Activated naive CD4-positive, alpha-beta T cell treated with anti-CD3 and anti-CD28 coated beads, Interleukin-2, amount 10 ng/mL, durations not matched to agents 7 days and 5 days (primary cell): ENCODE results near the gene NLRP9.
A peak's percentile ranks its signal among the peaks of the same experiment; 100 is the strongest.

Experiments used
- CTCF ChIA-PET: fragments of 350-600 bp; sonication (Branson Sonifier 250); formaldehyde crosslinking; loops from one replicate; lab custom pipeline; 2021; ENCODE audit warnings: antibody characterized with exemption; lab: Charles Lee
- DNase-seq: peaks from one replicate; pipeline ENCODE4 v3.0.0-alpha.2; 2020
- H3K27ac Mint-ChIP-seq: one replicate; pipeline ENCODE4 v1.8.0; 2021; ENCODE audit warnings: mild to moderate bottlenecking, moderate library complexity, mixed read lengths
- H3K27me3 Mint-ChIP-seq: one replicate; pipeline ENCODE4 v1.8.0; 2021; ENCODE audit warnings: mild to moderate bottlenecking, mixed read lengths
- H3K36me3 Mint-ChIP-seq: one replicate; pipeline ENCODE4 v1.8.0; 2021; ENCODE audit warnings: mixed read lengths
- H3K4me1 Mint-ChIP-seq: one replicate; pipeline ENCODE4 v1.8.0; 2021; ENCODE audit warnings: mixed read lengths
- H3K4me3 Mint-ChIP-seq: one replicate; pipeline ENCODE4 v1.8.0; 2021; ENCODE audit warnings: mild to moderate bottlenecking, moderate library complexity, mixed read lengths
- H3K9me3 Mint-ChIP-seq: one replicate; pipeline ENCODE4 v1.8.0; 2021; ENCODE audit warnings: mixed read lengths

NLRP9 gene

DNA sequence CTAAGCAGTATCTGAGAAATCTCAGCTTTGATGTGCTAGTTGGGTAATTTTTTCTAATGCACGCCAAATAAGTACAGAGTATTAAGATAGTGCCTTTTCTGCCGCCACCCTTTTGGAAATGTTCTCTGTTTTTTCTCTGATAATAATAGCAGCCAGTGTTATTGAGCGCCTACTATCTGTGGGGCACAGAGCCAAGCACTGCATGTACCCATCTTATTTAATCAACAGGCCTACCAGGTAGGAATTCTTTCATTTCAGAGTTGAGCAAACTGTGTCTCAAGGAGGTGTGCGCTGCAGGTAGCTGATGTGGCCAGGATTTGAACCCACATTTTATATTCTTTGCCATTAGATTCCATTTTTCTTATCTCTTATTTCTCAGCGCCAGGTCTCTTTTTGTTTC is 61.8 kb downstream of the NLRP9 start:
- no peak for DNase-seq
- H3K9me3 Mint-ChIP-seq: no peaks in the 10 kb centered on the region
- peaks cover 46% of the 10 kb centered on the region for H3K4me1 Mint-ChIP-seq
- no peaks in the 10 kb centered on the region for H3K27me3 Mint-ChIP-seq
- peaks cover 43% of the 10 kb centered on the region for H3K36me3 Mint-ChIP-seq
- CTCF ChIA-PET: interaction anchor here (1.2 to 1.5 kb wide), 2 partner anchors 12 to 22 kb away, joined by 3 read pairs; partner anchors contain the start of gene U2AF2
- H3K27ac Mint-ChIP-seq: peak overlapping the region; percentile 42
- peak overlapping the region; percentile 92 for H3K4me3 Mint-ChIP-seq

DNA sequence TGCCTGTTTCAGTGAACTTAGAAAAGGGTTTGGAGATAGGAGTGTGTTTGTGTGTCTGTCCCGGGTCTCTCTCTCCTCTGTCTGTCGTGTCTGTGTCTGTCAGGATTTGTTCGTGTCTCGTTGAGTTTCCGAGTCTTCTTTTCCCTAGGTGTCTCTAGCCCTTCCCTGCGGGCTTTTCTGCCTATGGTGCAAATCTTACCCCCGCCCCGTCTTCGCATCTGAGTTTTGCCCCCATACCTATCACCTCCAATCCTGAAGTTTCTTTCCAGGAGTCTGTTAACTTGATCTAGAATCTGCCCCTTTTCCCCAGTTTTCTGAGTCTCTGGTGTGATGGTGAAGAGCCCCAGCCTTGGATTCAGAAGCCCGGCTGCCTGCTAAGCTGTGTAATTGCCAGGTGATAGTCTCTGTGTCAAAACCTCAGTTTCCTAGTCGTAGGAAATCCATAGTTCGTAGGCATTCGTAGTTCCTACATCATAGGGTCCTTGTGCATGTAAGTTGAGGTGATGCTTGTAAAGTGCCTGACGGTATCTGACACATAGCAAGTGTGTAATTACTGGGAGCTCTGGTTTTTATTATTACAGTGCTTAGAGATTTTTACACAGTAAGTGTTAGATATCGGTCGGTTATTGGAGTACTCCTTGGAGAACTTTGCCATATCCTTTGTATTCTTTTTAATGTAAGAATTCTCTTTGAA is 62.4 kb downstream of the NLRP9 start:
- CTCF ChIA-PET: interaction anchor here (1.2 to 1.5 kb wide), 2 partner anchors 11 to 21 kb away, joined by 3 read pairs; partner anchors contain the start of gene U2AF2
- Mint-ChIP-seq H3K9me3 (no peaks in the 10 kb centered on the region), H3K4me1 (peaks cover 50% of the 10 kb centered on the region)

DNA sequence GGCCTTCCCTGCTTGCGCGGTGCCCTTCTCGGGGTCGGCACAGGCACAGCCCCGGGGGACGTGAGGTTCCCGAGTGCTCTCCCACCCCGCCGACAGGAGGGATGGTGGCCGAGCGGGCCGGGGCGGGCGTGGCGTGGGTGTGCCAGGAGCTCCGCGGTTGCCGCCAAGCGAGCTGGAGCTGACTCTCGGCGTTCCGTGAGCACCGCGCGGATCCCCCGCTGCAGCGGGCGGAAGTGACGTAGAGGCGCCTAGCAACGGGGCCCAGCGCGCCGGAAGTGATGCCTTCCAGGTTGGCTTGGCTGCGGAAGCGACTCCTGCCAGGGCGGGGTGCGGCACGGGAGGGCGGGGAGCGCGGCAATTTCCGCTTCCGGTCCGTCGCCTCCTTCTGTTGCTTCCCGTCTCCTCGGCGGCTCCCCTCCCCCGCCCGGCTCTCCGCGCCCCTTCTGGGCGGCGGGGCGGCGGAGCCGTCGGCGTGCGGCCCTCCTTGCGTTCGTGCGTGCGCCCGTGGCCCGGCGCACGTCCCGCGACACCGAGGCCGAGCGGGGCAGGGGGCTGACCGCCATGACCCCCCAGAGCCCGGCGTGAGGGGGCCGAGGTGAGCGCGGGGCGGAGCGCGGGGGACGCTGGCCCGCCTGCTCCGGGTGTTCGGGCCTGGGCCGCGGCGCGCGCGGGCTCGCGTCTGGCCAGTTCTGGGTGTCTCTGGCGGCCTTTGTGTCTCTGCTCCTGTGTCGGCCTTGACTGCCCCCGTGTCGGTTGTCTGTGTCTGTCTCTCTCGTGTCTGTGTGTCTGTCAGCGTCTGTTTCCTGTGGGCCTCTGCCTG is 63.2 kb downstream of the NLRP9 start, which contains the start of gene EPN1:
EPN1 (plus strand) TSS at position 386 of the 820 bp plus-strand sequence. CDS start 3,402 bp downstream, outside the sequence.
- Mint-ChIP-seq H3K36me3 (peaks cover 53% of the 10 kb centered on the region), H3K4me3 (peak within 1 kb of the TSS; percentile 92), H3K27me3 (no peaks in the 10 kb centered on the region), H3K9me3 (no peaks in the 10 kb centered on the region), H3K4me1 (peaks cover 54% of the 10 kb centered on the region), H3K27ac (peak within 1 kb of the TSS; percentile 91)
- CTCF ChIA-PET: interaction anchor here (1.5 kb wide), 1 partner anchor 20 kb away, joined by 3 read pairs; the partner anchor contains the start of gene U2AF2
- DNase-seq: peak; percentile 99

More for the DNA sequence above, 62.4 kb downstream of the NLRP9 start:
- peak overlapping the region; percentile 92 for H3K4me3 Mint-ChIP-seq
- H3K36me3 Mint-ChIP-seq: peaks cover 48% of the 10 kb centered on the region
- no peaks in the 10 kb centered on the region for H3K27me3 Mint-ChIP-seq
- DNase-seq: no peak
- peak overlapping the region; percentile 91 for H3K27ac Mint-ChIP-seq

DNA sequence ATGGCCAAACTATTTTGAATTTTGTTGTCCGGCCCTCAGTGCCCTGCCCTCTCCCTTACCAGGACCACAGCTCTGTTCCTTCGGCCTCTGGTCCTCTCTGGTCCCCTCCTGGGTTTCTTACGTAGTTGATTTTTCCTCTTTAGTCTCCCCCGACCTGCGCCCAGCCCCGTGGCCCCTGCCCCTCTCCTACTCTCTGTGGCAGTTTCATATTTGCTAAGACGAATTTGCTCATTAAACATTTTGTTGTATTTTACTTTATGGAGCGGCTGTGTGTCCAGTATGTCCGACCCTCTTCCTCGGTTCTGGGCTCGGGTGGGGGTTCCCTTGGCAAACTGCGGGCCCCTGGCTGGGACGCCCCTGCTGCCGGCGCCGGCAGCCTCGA is 63.8 kb downstream of the NLRP9 start:
- Mint-ChIP-seq H3K27ac (peak overlapping the region; percentile 83), H3K36me3 (peaks cover 50% of the 10 kb centered on the region), H3K9me3 (no peaks in the 10 kb centered on the region), H3K4me3 (peak overlapping the region; percentile 44), H3K27me3 (no peaks in the 10 kb centered on the region), H3K4me1 (peaks cover 50% of the 10 kb centered on the region)
- CTCF ChIA-PET: no interaction called here
- DNase-seq: no peak

DNA sequence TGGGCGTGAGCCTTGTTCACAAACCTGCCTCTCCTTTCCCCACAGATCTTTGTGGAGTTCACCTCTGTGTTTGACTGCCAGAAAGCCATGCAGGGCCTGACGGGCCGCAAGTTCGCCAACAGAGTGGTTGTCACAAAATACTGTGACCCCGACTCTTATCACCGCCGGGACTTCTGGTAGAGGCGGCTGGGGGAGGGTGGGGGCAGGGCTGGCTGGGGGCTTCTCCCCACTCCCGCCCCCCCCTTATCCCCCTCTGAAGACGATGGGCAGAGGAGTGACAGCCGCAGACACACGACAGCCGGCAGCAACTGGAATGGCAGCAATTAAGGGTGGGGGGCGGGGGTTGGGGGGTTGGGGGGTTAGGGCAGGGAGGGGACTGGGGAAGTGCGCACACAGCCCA is 64.3 kb downstream of the NLRP9 start:
- H3K4me3 Mint-ChIP-seq: peak overlapping the region; percentile 40
- H3K27ac Mint-ChIP-seq: peak overlapping the region; percentile 81
- no peaks in the 10 kb centered on the region for H3K9me3 Mint-ChIP-seq
- DNase-seq: no peak
- no peaks in the 10 kb centered on the region for H3K27me3 Mint-ChIP-seq
- peaks cover 50% of the 10 kb centered on the region for H3K36me3 Mint-ChIP-seq
- CTCF ChIA-PET: interaction anchor here (1.1 kb wide), 1 partner anchor 41 kb away, joined by 4 read pairs; no protein-coding TSS in a partner anchor
- peaks cover 48% of the 10 kb centered on the region for H3K4me1 Mint-ChIP-seq

DNA sequence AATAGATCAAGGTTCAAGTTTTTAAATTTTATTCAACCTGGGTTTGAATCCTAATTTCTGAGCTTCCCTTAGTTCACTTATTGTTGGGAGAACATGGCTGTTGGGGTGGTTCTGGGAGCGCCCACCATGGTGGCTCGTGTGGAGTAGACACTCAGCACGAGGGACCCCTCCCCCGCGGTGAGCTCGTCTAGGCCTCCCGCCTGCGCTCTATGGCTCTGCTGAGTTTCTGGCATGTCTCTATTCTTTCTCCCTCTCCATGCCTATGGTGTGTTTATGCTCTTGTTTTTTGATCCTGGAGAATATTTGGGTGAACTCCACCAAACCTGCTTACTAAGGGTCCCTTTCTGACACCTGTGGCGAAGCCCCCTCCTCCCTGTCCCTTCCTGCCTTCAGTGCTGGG is 64.7 kb downstream of the NLRP9 start:
- Mint-ChIP-seq H3K4me3 (peak overlapping the region; percentile 40), H3K4me1 (peaks cover 46% of the 10 kb centered on the region), H3K9me3 (no peaks in the 10 kb centered on the region), H3K27me3 (no peaks in the 10 kb centered on the region), H3K36me3 (peaks cover 47% of the 10 kb centered on the region), H3K27ac (peak overlapping the region; percentile 81)
- DNase-seq: no peak
- CTCF ChIA-PET: interaction anchor here (1.1 kb wide), 1 partner anchor 40 kb away, joined by 4 read pairs; no protein-coding TSS in a partner anchor

DNA sequence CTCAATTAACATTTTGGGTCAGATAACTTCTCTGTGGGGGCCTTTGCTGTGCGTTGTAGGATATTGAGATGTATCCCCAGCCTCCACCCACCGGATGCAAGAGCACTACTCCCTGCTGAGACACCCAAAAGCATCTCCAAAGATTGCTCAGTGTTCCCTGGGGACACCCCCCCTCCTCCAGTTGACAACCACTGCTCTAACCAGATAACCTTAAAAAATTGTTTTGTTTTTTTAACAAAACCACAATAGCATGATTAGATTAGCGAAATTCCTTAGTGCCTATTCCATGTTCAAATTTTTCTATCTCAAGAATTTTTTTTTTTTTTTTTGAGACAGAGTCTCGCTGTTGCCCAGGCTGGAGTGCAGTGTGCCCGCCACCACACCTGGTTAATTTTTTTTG is 65.8 kb downstream of the NLRP9 start:
- Mint-ChIP-seq H3K4me1 (peaks cover 39% of the 10 kb centered on the region), H3K27me3 (no peaks in the 10 kb centered on the region), H3K36me3 (peaks cover 46% of the 10 kb centered on the region), H3K9me3 (no peaks in the 10 kb centered on the region), H3K4me3 (no peak overlapping the region), H3K27ac (peak overlapping the region; percentile 7)
- CTCF ChIA-PET: interaction anchor here (1.2 to 1.9 kb wide), 2 partner anchors 19 to 40 kb away, joined by 4 to 9 read pairs; no protein-coding TSS in a partner anchor
- no peak for DNase-seq

DNA sequence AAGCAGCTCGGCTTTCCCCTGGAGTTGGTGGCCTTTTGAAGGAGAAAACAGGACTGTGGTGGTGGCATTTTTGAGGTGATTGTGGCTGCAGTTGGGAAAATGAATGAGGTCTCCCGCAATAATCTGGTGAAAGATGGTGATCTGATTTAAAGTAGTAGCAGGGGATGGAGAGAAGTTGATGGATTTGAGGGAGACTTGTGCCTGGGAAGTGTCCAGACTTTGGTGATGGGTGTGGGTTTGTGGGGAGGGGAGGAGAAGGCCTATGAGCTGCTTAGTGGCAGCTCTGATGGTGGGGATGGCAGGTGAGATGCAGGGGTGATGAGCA is 67.2 kb downstream of the NLRP9 start:
- H3K27me3 Mint-ChIP-seq: no peaks in the 10 kb centered on the region
- DNase-seq: no peak
- no peak overlapping the region for H3K27ac Mint-ChIP-seq
- peaks cover 26% of the 10 kb centered on the region for H3K4me1 Mint-ChIP-seq
- H3K9me3 Mint-ChIP-seq: no peaks in the 10 kb centered on the region
- CTCF ChIA-PET: interaction anchor here (0.7 to 1.9 kb wide), 6 partner anchors 11 to 624 kb away, joined by 3 to 9 read pairs (median 3); partner anchors contain the start of gene ZNF628
- H3K36me3 Mint-ChIP-seq: peaks cover 50% of the 10 kb centered on the region
- H3K4me3 Mint-ChIP-seq: no peak overlapping the region

DNA sequence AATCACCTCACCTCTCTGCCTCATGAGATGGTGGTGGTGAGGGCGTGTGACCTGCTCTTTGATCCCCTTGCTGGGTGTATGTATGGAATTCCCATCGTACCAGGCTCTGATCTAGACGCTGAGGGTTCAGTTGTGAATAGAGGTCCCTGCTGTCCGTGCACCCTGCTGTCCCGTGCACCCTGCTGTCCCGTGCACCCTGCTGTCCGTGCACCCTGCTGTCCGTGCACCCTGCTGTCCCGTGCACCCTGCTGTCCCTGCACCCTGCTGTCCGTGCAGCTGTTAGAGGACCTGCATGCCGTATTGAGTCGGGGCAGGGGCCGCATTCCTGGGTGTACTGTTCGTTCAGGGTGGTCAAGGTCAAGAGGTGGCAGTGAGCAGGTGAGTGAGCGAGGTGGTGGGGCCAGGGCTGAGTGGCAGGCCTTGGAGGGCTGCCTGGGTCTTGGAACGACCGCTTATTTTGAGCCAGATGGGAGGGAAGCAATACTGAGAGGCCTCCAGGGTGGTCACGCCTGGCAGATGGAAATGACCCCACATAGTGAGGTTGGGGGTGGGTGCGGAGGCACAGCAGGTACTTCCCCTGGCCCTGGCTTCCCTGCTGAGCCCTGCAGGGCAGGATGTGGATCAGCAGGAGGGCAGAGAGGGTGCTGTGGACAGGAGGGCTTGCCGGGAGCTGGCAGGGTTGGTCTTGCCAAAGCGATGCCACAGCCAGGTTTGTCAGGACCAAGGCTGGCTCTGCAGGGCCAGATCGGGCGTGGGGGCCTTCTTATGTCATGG is 67.7 kb downstream of the NLRP9 start:
- CTCF ChIA-PET: interaction anchor here (1.2 to 1.9 kb wide), 3 partner anchors 14 to 194 kb away, joined by 3 to 9 read pairs (median 7); partner anchors contain the start of gene ZNF628
- H3K4me1 Mint-ChIP-seq: peaks cover 21% of the 10 kb centered on the region
- DNase-seq: no peak
- H3K9me3 Mint-ChIP-seq: no peaks in the 10 kb centered on the region
- no peak overlapping the region for H3K27ac Mint-ChIP-seq
- H3K36me3 Mint-ChIP-seq: peaks cover 51% of the 10 kb centered on the region
- H3K27me3 Mint-ChIP-seq: no peaks in the 10 kb centered on the region
- H3K4me3 Mint-ChIP-seq: no peak overlapping the region

DNA sequence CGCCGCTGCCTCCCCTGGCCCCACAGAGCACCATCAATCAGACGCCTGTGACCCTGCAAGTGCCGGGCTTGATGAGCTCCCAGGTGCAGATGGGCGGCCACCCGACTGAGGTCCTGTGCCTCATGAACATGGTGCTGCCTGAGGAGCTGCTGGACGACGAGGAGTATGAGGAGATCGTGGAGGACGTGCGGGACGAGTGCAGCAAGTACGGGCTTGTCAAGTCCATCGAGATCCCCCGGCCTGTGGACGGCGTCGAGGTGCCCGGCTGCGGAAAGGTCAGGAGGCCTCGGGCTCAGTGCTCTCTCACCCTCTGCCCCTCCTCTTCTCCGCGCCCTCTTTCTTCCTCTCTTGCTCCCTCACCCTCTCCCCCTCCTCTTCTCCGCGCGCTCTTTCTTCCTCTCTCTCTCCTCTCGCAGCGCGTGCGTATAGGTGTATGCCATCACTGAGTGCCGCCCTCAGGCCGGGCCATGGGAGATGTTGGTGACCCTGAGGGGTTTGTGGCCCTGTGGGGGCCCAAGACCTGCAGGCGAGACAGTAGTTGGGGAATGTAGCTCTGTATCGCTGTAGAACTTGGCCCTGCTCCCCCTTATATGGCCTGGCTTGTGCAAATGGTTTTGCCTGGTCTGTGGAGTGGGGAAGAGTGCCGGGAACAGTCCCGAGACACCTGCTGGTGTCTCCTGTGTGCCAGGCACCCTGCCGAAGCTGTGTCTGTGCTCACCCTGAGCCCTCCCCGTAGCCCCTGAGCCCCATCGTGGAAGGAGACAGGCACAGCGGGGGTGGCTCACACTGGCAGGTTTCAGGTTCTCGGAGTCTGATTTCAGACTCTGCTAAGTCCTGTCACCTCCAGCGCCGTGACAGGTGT is 68.6 kb downstream of the NLRP9 start:
- DNase-seq: no peak
- Mint-ChIP-seq H3K27ac (no peak overlapping the region), H3K27me3 (no peaks in the 10 kb centered on the region), H3K9me3 (no peaks in the 10 kb centered on the region), H3K36me3 (peaks cover 50% of the 10 kb centered on the region), H3K4me3 (no peak overlapping the region), H3K4me1 (peaks cover 20% of the 10 kb centered on the region)
- CTCF ChIA-PET: no interaction called here

DNA sequence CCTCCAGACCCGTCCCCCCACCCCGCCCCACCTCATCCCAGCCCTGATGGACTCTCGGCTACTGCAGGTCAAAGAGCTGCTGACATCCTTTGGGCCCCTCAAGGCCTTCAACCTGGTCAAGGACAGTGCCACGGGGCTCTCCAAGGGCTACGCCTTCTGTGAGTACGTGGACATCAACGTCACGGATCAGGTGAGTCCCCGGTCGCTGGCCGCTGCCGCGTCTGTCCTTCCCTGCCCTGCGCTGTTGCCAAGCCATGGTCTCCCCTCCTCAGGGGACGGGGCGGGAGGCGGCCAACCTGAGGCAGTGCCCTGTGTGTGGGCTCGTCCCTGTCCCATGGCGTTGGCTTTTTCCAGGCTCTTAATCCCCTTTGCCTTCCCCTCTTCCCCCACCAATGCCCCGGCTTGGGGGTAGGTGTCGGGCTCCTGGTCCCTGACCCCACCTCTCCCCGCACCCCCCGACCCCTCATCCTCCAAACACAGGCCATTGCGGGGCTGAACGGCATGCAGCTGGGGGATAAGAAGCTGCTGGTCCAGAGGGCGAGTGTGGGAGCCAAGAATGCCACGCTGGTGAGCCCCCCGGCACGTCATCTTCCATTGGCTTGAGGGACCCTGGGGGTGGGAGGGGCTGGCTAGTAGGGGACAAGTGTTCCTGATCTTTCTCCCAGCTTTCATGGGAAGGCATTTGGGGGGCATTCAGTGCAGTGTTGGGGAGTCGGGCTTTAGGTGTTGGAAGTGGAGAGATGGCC is 69.4 kb downstream of the NLRP9 start:
- no peaks in the 10 kb centered on the region for H3K27me3 Mint-ChIP-seq

DNA sequence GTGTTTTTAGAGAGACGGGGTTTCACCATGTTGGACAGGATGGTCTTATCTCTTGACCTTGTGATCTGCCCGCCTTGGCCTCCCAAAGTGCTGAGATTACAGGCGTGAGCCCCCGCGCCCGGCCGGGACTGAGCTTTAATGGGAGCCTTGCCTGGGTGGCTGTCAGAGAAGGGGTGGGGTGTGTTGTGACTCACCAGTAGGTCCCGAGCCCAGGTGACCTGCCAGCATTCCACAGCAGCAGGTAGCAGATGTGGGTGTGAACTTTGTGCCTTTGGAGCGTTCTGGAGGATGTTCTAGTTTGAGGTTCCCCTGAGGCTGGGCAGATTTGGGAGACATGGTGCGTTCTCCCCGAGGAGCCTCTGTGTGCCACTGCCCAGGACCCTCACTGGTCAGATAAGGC is 70.2 kb downstream of the NLRP9 start:
- H3K27ac Mint-ChIP-seq: no peak overlapping the region
- no peak overlapping the region for H3K4me3 Mint-ChIP-seq
- CTCF ChIA-PET: interaction anchor here (1.3 kb wide), 1 partner anchor 35 kb away, joined by 3 read pairs; no protein-coding TSS in a partner anchor
- DNase-seq: no peak
- H3K27me3 Mint-ChIP-seq: no peaks in the 10 kb centered on the region
- peaks cover 58% of the 10 kb centered on the region for H3K36me3 Mint-ChIP-seq
- peaks cover 8% of the 10 kb centered on the region for H3K4me1 Mint-ChIP-seq
- no peaks in the 10 kb centered on the region for H3K9me3 Mint-ChIP-seq

More for the DNA sequence above, 69.4 kb downstream of the NLRP9 start:
- DNase-seq: no peak
- Mint-ChIP-seq H3K27ac (no peak overlapping the region), H3K4me1 (peaks cover 14% of the 10 kb centered on the region), H3K9me3 (no peaks in the 10 kb centered on the region), H3K4me3 (no peak overlapping the region), H3K36me3 (peaks cover 55% of the 10 kb centered on the region)
- CTCF ChIA-PET: no interaction called here
